GM19467 (cell line): ENCODE measurements around the gene APP.

Source experiments
- ATAC-seq: cut with Tn5 transposase; IDR thresholded peaks from one replicate; pipeline ENCODE4 v1.9.1; 2021; ENCODE audit warnings: mild to moderate bottlenecking, moderate library complexity; ENCODE audit not compliant: unreplicated experiment

Gene APP

DNA sequence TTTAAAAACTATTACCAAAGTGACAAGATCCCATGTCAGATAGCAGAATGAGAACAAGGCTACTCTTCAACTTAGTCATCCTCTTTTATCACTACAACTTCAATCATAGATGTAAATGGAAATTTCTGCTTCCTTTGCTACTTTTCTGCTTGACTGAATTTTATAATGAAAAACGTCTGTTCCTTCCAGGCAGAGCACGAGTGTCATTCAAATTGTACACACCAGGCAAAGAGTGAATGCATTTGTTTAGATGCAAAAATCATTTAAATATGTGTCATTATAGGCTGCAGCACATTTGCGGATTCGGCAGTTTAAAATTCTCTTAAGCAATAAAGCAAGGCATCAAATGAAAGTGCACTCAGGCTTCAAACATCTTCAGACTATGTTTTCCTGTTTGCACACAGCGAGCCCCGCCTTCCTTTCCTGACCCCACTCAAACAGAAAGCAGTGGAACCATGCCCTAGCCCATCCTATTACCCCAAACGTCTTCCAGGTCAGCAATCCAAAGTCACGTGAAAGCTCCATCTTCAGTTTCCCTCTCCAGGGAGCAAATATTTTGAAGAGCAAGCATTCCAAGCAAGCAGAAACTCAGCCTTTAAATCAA, 99.6 kb downstream of the APP start:
- no peak for ATAC-seq

DNA sequence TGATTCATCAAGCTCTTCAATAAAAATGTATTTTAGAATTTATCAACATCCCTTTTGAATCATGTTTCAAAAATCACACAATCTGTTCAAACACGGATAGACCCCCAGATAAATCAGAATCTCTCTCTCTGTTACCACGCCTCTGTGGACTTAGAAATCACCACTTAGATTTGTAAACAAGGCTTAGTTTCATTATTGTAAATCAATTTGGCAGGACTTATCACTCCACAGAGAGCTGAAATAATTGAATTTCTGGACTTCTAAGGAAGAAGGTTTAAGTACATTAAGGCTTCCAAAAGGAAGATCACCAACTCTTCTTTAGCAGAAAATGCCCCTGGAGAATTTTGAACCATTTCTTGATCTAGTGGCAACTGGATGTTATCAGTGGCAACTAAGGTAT, 100.4 kb downstream of the APP start:
- no peak for ATAC-seq

DNA sequence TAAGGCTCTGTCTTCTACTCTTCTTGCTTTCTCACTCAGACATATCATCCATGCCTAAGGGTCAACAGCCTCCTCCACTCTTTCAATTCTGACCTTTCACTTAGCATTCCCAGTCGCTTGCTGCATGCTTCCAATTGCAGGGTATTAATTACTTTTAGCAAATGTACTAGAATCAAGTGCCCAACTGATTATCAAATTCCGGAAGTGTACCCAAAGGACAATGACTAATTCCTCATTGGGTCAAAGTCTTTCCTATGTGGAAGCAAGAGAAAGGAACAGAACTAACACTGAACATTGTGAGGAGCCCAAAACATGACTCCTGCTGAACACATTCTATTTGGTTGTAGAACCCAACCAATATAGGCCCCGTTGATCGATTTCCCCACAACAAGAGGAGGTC, 101.8 kb downstream of the APP start:
- ATAC-seq = no peak

DNA sequence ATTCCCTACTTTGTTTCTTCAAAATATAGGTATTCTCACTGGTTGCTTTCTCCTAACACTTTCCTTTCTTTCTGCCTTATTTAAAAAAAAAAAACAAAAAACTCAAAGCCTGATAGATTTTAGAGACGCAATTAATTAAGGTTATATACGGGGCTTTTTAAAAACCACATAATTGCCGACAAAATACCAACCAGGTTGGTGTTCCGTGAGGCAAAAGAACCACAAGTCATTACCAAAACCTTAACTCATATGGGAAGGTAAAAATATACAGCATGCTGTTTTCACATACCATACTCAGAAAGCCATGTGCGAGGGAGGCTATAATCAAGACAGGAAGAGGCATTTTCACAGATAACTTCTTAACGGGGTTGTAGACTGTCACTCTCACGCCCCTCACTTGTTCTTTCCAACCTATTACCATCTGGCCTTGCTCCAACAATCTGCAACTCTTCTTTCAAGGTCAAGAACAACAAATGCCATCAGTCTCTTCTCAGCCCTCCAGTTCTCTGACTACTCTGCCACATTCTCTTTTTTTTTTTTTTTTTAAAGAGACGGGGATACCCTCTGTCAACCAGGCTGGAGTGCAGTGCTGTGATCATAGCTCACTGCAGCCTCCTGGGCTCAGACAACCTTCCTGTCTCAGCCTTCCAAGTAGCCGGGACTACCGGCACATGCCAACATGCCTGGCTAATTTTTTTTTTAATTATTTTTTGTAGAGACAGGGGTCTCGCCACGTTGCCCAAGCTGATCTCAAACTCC, 102.6 kb downstream of the APP start:
- no peak for ATAC-seq

DNA sequence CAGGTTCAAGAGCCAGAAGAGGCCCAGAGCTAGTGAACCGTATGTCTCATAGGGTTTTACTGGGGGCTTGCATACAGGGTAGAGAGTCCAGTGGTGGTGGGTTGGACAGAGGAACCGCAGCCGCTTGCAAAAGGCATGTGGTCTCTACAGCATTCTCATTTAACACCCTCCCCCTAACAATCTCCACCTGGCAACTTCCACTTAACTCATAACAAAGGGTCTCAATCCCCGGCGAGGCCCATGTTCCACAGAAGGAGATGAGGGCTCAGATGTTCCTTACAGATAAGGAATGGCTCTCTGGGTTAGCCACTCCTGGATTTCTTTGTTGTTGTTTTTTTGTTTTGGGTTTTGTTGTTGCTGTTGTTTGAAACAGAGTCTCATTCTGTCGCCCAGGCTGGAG, 106.1 kb downstream of the APP start:
- no peak for ATAC-seq

DNA sequence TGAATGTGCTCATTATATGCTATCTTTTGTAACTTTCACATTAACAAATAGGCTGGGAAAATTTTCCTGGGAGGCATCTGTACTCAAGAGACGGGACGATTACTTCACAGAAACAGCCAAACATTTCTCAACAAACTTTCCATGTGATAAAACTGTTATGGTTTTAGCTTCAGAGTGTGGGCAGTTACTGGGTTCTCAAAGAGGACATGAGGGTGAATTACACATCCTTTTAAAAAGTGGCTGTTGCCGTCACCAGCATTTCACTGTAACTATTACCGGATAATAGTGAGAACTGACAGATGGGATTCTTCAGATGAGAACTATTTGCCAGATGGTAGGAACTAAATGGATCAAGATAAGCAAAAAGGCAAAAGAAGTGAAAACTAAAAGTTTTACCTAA, 109.1 kb downstream of the APP start:
- no peak for ATAC-seq

DNA sequence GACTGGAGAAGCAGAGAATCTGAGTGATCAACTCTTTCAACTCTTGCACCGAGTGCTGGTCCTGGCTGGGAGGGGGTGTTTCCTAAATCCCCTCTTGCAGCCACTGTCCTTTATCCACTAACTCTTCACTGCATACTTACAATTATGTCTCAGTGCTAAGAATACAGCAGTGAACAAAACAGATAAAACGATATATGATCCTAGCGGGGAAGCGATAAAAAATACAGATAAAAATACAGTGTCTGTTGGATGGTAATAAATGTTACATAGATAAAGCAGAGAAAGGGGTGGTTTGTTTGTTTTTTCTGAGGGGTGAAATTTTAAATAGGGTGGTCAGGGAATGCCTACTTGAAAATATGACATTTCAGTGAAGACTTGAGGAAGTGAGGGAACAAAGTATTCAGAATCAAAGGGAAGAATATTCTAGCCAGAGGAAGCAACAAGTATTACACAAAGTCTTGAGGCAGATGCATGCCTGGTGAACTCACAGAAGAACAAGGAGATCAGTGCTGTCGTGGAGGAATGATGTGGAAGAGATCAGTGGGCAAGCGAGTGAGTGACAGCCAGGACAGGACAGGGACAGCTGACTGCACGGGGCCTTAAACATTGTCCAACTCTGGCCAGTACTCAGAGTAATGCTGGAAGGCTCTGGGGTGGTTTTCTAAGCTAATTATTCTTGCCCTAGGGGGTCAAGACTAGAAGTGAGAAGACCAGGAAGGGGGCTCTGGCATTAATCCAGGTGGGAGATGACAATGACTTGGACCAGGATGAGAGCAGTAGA, 110.0 kb downstream of the APP start:
- no peak for ATAC-seq

DNA sequence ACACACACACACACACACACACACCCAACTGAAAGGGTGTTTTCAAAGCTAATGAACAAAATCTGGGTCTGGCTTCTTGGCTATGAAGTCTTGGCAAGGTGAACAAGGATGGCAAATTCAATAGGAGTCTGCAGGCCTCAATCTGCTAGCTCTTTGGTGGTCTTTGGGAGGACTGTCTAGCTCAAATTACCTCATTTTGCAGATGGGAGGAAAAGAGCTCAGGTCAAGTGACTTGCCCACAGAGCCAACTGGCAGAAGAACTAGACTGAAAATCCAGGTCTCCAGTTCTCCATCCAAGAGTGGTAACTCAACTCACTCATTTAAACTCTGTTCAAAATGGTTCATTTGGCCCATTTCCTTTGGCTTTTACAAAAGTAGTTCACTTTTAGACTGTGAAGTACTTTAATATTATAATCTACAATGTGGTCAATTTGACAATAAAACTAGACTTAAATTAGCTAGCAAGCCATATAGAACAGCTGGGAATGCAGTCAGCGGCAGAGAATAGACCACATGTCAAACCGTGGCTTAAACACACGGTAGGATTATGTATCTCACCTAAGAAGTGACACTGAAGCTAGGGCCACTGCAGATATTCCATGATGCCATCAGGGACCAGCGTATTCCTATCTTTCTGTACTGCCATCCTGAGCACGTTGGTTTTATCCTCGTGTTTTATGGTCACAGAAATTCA, 112.9 kb downstream of the APP start:
- no peak for ATAC-seq

DNA sequence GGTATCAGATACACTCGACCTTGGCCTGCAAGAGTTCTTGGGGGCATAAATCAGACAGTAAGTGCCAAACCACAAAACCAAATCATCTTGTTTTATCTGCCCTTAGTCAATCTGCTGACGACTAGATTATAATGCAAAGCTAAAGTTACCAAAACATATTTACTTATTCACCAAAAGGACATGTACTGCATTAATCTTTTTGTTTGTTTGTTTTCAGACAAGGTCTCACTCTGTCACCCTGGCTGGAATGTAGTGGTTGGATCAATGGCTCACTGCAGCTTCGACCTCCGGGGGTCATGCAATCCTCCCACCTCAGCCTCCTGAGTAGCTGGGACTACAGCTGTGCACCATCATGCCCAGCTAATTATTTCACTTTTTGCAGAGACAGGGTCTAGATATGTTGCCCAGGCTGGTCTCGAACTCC, 114.7 kb downstream of the APP start:
- no peak for ATAC-seq

DNA sequence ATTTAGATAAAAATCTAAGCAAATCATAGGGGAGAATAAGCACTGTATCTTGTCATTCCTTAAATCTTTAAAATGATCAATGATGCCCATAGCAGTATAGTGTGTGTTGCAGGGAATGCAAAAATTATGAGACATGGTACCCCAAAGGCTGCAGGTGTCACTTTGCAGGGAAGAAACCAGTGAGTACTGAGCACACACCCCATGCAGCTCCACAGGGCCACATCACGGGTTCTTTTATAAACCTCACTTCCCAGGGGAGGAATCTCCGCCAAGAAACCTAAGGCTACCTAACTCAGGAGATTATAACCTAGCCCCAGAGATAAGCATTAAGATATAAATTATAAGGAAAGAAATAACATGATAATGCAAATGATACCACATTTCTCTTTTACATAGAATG, 115.6 kb downstream of the APP start:
- ATAC-seq = no peak

DNA sequence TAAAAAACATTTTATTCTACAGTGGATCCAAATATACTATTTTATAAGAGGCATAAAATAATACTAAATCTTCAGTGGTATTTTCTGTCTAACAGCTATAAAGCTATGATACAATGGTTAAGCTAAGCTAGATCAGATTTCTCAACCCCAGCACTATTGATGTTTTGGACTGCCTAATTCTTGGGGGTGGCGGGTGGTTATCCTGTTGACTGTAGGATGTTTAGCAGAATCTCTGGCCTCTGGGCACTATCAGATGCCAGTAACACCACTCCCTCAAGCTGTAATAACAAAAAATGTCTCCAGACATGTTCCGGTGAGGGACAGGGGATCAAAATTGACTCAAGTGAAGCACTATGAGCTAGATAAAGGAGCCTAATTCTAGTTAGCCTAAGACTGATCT, 118.5 kb downstream of the APP start:
- ATAC-seq = no peak

DNA sequence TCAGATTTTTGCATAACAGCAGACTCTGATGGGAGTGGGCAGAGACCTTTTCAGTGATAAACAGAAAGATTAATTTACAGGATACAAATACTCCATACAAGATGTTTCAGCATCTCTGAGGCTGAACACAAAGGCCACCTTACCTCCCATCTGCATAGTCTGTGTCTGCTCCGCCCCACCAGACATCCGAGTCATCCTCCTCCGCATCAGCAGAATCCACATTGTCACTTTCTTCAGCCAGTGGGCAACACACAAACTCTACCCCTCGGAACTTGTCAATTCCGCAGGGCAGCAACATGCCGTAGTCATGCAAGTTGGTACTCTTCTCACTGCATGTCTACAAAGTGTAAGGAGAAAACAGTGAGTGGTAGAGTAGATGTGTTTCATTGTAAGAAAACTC, 119.7 kb downstream of the APP start:
- no peak for ATAC-seq

DNA sequence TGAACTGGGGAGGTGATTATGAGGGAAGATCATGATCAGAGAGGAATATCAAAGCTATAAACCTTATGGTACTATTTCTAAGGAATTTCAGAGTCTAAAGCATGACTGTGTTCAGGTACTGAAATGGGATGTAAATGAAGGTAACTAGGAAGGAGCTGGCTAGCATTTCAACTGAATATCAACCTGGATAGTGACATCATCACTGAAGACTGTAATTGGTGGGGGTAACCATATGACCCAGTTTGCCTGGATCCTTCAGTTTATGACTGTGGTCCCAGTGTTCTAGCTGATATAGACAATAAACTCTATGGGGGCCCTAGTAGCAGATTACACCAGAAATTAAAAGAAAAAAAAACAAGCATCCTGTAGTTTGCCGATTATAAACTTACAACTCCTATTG, 120.8 kb downstream of the APP start:
- no peak for ATAC-seq

DNA sequence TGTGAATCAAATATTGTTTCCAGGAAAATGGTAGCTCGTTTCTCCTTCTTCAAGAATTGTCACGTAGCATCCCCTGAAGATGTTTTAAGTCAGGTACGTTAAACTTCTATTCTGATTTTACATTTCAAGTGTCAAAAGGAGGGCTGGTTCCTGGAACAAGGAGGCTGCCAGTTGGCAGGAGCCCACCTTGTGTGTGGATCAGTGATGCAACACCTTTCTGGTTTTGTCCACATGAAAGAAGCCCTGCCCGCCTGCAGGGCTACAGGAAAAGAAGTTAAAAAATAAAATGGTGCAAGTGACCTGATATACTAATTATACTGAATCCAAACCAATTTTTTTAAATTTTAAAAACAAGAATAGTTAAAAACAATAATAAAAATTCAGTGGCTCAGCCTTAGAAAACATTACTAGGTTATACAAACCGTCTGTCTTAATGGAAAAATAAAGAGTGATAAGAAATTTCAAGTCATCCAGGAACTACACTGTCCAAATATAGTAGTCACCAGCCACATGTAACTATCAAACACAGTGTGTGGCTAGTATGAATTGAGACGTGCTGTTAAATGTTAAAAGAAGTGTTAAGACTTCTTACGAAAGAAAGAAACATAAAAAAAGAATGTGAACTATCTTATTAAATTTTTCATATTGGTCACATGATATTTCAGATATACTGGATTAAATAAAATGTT, 123.1 kb downstream of the APP start:
- ATAC-seq = no peak

DNA sequence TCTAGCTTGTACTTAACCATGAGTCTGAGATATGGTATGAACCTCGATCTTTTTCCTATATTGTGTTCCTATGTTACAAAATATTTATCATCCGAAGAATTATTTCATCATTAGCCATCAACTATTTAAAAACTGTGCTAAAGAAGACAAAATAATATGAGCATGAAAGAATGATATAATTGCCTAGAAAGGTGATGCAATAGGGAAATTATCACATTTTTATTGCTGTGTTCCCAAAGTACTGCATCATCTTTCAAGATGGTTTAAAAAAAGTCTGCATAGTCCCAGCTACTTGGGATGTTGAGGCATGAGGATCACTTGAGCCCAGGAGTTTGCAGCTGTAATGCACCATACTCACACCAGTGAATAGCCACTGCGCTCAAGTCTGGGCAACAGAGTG, 126.7 kb downstream of the APP start:
- no peak for ATAC-seq

DNA sequence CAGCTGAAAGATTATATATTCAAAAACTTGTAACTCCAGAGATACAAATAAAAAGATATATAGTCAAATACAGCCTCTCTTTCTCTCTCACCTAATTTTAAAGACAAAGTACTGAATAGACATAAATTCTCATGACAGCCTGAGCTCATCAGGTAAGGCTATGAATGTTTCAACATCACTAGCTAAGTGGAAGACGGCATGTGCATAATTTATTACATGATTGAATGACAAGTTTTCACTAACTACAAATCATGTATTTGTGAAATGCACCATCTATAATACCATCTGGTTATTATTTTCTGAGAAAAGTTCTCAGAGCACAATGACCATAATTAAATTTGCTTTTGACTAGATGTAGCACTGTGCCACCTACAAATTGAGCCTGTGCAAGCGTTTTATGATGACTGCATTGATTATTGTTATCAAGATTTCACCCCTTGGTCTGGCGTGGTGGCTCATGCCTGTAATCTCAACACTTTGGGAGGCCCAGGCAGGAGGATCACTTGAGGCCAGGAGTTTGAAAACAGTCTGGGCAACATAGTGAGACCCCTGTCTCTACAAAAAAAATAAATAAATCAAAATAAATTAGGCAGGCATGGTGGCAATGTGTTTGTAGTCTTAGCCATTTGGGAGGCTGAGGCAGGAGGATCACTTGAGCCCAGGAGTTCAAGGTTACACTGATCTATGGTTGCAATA, 128.2 kb downstream of the APP start:
- no peak for ATAC-seq

DNA sequence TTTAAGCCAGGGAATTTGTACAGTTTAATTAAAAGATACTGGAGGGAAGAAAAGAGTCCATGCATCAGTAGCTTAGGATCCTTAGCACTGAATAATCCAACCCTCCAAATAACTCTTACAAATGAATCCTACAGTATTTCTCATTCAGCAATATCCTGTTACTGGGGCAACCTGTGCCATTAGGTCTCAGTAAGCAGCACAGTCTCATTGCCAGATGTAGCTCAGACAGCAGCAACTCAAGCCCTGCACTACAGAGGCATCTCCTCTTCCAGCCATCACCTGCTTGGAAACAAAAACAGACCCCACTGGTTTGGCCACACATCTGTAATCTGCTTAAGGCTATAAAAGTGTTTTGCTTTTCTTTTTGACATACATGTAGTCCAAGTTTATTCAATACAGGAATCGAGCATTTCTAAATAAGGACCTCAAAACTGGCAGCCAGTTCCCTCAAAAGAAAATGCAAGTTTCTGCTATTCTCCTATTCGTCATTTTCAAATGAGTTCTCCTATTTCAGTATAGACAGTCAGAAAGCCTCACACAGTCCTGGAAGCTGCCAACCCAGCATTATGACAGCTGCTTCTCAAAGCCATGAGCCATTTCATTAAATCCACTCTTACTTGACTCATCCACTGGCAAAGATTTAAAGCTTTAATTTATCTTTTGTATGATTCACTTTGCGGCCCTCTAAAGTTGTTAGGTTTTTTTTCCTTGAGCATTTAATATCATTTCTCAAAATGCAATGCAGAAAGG, 129.0 kb downstream of the APP start:
- ATAC-seq = no peak

DNA sequence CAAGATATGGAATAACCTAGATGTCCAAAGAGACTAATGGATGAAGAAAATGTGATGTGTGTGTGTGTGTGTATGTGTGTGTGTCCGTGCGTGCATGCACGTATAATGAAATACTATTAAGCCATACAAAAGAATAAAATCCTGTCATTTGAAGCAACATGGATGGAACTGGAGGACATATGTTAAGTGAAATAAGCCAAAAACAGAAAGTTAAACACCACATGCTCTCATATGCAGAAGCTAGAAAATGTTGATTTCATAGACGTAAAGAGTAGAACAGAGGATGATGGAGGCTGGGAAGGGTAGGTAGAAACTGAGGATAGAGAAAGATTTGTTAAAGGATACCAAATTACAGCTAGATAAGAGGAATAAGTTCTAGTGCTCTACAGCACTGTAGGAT, 133.7 kb downstream of the APP start:
- ATAC-seq = no peak

DNA sequence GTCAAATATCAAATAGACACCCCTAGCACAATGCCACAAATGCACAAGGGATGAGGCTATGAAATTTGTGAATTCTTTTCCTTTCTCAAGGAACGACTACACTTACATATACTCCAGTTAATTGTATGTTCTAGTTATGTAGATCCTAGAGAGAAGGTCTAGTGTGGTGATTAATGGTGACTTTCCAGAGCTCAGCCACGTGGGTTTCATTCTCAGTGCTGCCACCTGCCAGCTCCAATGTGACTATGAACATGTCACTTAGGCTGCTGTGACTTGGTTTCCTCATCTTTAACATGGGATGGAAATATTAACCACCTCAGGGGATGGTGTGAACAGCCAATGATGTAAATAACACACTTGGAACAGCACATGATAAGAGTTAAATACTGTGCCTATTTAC, 138.3 kb downstream of the APP start:
- ATAC-seq = no peak

DNA sequence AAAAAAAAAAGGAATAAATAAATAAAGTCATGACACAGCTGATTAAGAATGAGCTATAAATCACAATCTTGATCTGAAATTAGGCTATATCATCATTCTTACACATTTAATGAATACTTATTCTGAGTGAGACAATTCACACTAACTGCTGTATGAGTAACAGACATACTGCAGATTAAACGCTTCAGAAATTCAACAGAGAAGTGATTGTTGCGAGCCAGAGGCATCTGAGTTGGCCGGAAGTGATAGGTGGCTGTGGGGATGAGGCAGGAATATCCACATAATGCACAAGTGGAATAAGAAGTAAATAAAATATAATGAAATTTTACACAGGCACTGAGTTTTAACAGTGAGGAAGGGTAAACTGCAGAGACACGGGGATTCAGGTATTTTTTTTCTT, 142.4 kb downstream of the APP start:
- no peak for ATAC-seq
